Right ventricle myocardium inferior (tissue), 1 donor: Measurements from ENCODE around the gene ADAMTS18. TPM values are rescaled to one million over a fixed set of nuclear protein-coding genes. Genes with fewer than 3 reads are reported as not detected.
"Not testable (repeated sequence)": the region's sequence is repeated elsewhere in the genome, so short reads cannot be mapped to it uniquely, and the experiment has no call there.

Source experiments
- ATAC-seq: fragments of 200-7000 bp; cut with Tn5 transposase; one replicate; pipeline ENCODE4 v1.9.1; 2020; ENCODE audit warnings: mild to moderate bottlenecking, moderate library complexity
- DNase-seq: peaks from one replicate; pipeline ENCODE4 v3.0.0; 2021; ENCODE audit errors: missing footprints
- intact Hi-C: fragments of 100-400 bp; cut with DNase I; formaldehyde crosslinking; loops from one replicate; pipeline ENCODE4 v1.11.0; 2022
- long read RNA-seq: library from polyadenylated mRNA; unstranded; transcript quantifications from one replicate; pipeline ENCODE4 v2.0.0, GENCODE V29; 2021
- total RNA-seq: library from RNA; stranded (reverse); fragmentation: NEBNext Ultra II Directional; extraction: Animal tissue kit (Norgen Biotek cat#: 25700); gene quantifications from one replicate; pipeline ENCODE4 v1.2.1, GENCODE V29; 2021
- donor health status: DM: no; HTN: yes; CAD: no; lungs with severe emphysema.

The ADAMTS18 gene, protein sequence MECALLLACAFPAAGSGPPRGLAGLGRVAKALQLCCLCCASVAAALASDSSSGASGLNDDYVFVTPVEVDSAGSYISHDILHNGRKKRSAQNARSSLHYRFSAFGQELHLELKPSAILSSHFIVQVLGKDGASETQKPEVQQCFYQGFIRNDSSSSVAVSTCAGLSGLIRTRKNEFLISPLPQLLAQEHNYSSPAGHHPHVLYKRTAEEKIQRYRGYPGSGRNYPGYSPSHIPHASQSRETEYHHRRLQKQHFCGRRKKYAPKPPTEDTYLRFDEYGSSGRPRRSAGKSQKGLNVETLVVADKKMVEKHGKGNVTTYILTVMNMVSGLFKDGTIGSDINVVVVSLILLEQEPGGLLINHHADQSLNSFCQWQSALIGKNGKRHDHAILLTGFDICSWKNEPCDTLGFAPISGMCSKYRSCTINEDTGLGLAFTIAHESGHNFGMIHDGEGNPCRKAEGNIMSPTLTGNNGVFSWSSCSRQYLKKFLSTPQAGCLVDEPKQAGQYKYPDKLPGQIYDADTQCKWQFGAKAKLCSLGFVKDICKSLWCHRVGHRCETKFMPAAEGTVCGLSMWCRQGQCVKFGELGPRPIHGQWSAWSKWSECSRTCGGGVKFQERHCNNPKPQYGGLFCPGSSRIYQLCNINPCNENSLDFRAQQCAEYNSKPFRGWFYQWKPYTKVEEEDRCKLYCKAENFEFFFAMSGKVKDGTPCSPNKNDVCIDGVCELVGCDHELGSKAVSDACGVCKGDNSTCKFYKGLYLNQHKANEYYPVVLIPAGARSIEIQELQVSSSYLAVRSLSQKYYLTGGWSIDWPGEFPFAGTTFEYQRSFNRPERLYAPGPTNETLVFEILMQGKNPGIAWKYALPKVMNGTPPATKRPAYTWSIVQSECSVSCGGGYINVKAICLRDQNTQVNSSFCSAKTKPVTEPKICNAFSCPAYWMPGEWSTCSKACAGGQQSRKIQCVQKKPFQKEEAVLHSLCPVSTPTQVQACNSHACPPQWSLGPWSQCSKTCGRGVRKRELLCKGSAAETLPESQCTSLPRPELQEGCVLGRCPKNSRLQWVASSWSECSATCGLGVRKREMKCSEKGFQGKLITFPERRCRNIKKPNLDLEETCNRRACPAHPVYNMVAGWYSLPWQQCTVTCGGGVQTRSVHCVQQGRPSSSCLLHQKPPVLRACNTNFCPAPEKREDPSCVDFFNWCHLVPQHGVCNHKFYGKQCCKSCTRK (N-terminal part only)
- total RNA-seq = not detected
- long read RNA-seq = 0 reads

DNA sequence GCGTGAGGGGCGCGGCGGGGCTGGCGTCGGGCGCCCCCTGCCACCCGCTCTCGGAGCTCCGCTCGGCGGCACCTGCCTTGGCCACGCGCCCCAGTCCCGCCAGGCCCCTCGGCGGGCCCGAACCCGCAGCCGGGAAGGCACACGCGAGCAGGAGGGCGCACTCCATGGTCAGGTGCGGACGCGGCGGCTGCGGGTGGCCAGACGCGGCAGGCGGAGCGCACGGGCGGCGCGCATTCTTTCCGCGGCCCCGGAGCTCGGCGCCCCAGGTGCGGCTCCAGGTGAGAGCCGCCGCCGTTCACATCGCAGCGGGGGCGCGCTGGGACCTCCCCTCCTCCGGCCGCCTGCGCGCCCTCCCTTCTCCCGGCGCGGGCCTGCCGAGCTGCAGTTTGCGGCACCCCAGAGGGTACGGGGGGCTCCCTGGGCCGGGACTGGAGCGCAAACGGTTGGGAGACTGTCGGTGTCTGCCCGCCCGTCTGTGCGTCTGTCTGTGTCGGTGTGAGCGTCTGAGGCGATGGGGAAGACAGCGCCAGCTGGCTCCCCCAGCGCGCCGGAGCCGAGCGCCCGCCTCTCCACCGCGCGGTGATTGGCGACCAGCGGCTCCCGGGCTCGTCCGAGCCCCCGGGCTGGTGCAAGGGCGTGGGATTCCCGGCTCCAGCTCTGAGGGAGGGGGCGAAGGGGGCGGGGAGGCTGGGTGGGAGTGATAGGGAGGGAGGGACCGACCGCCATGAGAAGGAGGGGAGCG, at the start of gene ADAMTS18:
ADAMTS18 (minus strand) TSS at position 505 of the 742 bp plus-strand sequence; CDS start at position 166, 339 bp downstream.
- ATAC-seq (no peak), DNase-seq (no peak)
- intact Hi-C loops = no loop called here

DNA sequence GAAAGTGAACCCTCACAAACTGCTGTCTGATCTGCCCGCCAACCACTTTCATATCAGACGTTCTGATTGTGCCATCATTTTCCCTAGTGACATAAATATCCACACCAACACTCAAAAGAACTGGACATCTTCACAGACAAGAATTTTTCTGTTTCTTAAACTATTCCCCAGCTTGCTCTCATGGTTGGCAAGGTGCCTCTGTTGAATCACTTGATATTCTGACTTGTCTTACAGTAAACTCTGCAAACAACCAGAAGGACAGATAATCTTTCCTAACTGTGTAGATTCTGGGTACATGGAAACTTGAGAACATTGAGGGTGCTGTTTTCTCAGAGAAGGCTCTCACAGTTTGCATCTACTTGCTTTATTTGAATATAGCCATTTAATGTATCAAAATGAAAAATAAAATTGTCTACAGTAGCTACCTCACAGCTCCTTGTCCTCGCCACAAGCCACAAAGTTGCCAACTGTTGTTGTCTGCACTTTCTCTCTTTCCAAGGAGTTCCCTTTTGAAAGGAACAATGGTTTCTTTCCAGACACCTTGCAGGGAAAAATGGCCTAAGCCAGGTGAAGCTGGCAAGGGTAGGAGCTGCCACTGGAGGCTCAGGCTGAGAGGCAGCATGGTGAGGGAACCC, 46.0 kb upstream of the ADAMTS18 start:
- intact Hi-C loops = no loop called here
- ATAC-seq (no peak), DNase-seq (no peak)

DNA sequence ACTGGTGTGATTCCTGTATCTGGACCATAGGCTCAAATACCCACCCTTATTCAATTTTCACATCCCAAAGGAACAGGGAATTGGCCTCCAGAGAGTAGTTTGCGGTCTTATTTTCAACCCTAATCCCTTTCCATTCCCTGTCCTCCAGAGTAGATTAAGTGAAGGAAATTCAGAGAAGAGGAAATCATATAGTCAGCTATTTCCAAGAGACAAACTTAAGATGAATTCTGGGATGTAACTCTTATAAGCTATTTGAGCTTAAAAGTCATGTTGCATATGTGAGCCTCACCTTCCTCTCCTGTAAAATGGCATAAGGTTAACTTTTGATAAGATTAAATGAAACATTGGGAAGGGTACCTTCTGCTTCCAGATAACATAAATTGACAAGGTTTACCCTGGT, 37.4 kb upstream of the ADAMTS18 start:
- no peak for DNase-seq
- no peak for ATAC-seq
- intact Hi-C loops = no loop called here

DNA sequence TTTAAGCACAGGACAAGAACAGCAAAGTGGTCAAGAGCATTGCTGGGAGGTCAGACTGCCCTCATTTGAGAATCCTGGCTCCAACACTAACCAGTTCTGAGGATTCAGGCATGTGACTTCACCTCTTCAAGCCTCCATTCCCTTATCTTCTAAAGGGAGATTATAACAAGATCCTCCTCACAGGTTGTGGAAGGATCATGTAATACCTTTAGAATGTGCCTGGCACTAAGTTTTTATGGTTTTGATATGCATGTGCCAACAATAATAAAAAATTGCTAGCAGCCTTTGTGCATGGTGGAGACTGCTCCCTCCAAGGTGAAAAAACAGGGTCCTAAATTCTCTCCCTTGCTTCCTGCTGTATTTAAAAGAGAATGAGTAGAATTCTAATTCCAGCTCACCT, 36.0 kb upstream of the ADAMTS18 start:
- no peak for ATAC-seq
- DNase-seq = no peak
- intact Hi-C loops = no loop called here

DNA sequence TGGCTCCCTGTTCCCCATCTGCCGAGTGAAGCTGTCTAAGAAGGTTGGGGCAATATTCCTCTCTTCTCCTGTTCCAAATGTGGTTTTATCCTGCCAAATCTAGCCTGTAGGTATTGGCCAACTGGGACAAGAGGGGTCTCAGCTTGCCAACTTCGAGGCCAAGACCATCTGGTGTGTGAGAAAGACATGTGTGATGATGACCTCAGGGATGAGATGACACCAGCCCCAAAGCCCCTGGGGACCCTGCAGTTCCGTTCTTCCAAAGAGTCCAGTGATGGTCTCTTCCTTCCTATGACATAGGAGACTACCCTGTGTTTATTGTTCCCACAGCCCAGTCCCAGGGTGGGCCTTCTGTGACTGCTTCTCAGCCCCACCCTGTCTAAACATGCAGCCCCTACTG, 34.8 kb upstream of the ADAMTS18 start:
- no peak for ATAC-seq
- intact Hi-C loops = no loop called here
- no peak for DNase-seq

DNA sequence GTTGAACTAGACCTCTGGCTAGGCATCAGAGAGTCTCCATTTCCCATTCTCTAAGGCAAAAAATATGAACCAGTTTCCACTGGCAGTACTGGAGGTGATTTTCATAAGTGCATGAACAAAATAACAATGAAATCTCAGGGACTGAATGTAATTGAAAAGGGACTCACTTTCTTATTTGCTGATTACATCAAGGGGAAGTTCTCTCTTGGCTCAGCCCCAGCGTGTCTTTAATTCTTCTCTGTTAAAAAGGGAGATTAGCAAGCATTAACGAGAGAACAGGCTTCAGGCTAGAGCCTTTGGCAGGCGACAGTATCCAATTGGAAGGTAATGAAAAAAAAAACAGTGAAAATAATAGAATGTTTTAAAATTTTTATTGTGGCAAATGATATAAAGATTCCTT, 34.0 kb upstream of the ADAMTS18 start:
- ATAC-seq = no peak
- DNase-seq = no peak
- intact Hi-C loops = no loop called here

DNA sequence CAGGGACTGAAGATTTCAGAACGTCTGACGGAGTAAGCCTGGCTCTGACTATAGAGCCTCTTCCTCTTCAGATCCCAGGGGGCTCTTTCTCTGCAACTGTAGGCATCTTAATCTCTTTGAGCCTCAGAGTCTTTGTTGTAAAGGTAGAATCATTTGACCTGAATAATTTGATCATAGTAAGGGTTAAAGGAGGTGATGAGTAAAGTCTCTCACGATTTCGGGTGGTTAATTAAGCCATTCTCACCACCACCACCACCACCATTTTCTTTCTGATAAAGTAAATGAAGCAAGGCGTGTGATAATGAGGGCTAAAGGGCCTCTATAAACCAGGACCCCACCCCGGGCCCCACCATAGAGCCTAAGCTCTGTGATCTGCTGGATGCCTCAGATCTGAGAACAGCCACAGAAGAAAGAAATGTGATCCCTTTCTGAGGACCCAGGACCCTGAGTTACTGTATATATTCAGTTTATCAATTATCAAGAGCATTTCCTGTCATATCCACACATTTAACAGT, 33.0 kb upstream of the ADAMTS18 start:
- intact Hi-C loops = no loop called here
- ATAC-seq (no peak), DNase-seq (no peak)

DNA sequence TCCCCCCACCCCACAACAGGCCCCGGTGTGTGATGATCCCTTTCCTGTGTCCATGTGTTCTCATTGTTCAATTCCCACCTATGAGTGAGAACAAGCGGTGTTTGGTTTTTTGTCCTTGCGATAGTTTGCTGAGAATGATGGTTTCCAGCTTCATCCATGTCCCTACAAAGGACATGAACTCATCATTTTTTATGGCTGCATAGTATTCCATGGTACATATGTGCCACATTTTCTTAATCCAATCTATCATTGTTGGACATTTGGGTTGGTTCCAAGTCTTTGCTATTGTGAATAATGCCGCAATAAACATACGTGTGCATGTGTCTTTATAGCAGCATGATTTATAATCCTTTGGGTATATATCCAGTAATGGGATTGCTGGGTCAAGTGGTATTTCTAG, 28.8 kb upstream of the ADAMTS18 start:
- ATAC-seq, DNase-seq, intact Hi-C loops: not testable (repeated sequence)

DNA sequence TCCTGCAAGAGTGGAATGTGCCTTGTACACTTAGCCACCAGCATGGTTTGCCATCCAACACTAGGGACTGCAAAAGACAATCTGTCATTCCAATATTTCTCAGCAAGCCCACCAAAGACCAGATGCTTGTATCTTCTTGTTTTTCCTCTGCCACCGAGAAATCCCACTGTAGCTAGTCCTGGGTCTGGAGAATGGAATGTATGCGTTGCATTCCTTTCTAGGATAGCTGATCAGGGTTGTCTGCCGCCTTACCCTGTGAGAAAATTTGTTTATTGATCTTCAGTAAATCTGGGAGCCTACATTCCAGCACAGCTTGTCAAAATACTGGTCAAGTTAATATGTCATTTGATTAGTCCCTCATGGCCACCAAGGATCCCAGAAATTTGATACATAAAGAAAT, 28.1 kb upstream of the ADAMTS18 start:
- DNase-seq (no peak), ATAC-seq (no peak)
- intact Hi-C loops = no loop called here

DNA sequence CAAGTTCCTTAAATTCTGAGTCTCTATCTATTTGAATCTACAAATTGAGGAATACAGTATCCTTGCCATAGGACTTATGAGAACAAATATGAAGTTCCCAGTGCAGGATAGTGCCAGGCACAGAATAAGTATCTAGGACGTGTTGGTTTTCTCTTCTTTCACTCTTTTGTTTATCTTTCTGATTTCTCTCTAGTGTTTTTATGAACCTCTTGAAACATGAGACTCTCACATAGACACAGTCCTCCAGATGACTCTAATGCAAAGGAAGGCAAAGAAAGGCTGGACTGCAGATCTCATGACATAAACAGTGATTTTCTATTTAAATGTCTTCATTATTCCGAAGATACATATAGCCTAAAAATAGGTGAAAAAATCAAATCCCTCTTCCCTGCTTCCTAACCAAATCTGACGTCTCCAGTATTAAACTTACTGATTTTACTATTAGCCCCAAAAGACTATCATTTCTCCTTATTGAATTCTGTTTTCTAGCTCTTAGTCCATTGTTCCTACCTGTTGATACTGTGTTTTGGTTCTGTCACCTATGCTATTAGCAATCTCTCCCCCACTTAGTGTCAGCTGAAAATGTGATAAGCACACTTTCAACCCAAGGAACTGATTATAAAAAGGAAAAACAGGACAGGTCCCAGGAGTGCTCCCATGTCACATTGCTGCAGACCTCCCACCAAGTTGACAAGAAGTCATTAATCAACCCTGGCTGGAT, 24.9 kb upstream of the ADAMTS18 start:
- DNase-seq = no peak
- ATAC-seq = no peak
- intact Hi-C loops = no loop called here

DNA sequence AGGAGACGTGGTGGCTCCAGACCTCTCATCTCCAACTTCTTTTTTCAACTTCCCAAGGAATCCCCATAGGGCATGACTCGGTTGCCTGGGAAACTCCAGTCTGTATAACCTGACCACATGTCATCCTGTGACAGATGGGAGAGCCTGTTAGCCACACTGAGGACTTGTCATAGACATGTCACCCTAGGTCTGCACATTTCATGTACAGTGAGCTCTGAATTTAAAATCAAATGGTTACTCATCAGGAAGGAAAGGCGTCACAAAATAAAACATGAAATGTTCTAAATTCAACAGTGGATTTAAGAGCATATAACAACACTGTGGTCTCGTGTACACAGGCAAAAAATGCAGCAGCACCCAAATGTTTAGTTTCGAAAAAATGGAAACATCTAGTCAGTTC, 22.2 kb upstream of the ADAMTS18 start:
- intact Hi-C loops = no loop called here
- no peak for ATAC-seq

DNA sequence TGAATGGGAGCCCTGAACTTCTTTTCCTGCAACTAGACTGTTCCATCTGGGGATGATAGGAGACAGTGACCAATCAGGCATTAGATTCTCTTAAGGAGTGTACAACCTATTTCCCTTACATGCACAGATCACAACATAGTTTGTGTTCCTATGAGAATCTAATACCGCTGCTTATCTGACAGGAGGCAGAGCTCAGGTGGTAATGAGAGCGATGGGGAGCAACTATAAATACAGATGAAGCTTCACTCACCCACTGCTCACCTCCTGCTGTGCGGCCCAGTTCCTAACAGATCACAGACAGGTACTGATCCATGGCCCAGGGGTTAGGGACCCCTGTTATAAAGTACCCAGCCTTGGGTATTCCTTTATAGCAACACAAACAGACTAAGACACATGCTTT, 17.4 kb upstream of the ADAMTS18 start:
- DNase-seq = no peak
- no peak for ATAC-seq
- intact Hi-C loops = no loop called here

More for the DNA sequence above, 22.2 kb upstream of the ADAMTS18 start:
- no peak for DNase-seq

DNA sequence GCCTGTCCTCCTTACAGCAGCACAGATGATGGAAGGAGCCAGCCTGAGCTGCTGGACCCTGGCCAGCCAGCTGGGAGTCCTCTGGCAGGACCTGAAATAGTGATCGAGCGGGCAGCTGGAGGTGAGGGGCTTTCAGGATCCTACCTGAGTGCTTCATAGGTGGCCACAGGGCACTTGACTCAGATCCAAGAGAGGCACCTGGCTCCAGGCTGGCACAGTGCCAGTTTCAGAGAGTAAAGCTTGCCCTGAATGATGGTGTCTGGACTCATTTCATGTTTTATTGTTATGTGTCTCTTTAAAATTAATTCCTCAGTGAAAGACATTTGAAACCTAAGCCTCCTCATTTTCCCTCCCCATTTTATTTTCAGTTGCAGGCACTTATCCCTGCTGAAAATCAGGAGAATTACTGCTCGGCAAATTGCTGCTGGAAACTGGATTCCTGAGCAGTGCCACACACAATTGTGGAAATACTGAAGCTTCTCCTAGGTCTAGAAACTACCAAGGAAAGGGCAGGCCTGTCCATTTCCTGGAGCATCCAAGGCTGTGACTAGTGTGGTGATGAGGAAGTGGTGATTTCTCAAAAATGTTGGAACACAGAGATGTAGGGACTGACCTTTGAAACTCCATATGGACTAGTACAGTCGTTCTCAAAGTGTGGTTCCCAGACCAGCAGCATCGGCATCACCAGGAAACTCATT, 16.1 kb upstream of the ADAMTS18 start:
- intact Hi-C loops = no loop called here
- ATAC-seq (no peak), DNase-seq (no peak)

DNA sequence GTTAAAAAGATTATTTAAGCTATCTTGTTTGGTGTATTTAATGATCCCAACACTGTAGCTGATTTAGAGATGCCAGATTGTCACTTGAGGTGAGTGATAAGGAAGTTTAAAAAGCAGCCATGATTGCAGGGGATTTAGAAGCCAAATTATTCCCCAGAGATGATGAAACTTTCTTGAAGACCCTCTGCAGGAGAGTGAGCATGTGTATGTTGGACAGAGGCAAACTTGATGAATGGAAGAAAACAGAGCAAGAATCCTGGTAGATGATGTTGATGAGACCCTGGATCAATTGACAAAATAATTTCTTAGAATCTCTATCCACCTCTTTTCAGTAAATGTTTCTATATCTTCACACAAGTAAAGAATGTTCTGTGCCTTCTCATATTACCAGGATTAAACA, 14.4 kb upstream of the ADAMTS18 start:
- intact Hi-C loops = no loop called here
- no peak for DNase-seq
- no peak for ATAC-seq

DNA sequence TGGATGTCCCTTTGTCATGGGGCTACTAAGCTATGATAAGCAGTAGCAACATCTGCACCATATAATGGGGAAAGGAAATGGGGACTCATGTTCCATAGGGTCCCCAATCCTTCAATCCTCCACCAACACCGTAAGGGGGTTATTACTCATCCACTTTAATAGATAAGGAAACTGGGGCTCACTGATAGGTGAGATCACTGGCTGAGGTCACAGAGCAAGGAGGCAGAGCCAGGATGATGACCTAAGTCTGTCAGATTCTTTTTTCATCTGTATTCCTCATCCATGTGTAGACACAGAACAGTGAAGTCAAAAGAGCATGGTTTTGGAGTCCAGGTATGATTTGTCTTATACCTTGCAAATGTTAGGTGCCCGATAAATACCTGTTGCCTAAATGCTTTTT, 10.5 kb upstream of the ADAMTS18 start:
- DNase-seq = no peak
- ATAC-seq = no peak
- intact Hi-C loops = no loop called here

DNA sequence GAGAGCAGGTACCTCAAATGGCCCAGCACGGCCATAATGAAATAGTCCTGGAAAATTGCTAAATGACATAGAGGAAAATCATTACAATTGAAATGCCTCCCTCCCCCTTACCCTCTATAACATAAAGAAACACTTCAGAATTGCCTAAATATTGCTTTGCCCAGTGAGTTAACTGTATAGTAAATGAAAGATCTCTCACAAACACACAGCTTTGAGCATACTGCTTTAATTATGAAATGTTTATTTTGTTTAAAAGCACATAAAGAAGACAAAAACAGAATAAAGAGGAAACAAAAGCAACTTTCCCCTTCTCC, 9.3 kb upstream of the ADAMTS18 start:
- no peak for ATAC-seq

More for the DNA sequence above, 9.3 kb upstream of the ADAMTS18 start:
- intact Hi-C loops = no loop called here
- no peak for DNase-seq
